Measurements from ENCODE around the gene MAPK12. TPM values are rescaled to one million over a fixed set of nuclear protein-coding genes. Genes with fewer than 3 reads are reported as not detected.

Gene MAPK12
- total and polyA plus RNA-seq, 2 of the 8 experiments (the other 6 are each of a cell fraction or from before 2014, with no cell fraction given) = 17.3 to 20.3 TPM

DNA sequence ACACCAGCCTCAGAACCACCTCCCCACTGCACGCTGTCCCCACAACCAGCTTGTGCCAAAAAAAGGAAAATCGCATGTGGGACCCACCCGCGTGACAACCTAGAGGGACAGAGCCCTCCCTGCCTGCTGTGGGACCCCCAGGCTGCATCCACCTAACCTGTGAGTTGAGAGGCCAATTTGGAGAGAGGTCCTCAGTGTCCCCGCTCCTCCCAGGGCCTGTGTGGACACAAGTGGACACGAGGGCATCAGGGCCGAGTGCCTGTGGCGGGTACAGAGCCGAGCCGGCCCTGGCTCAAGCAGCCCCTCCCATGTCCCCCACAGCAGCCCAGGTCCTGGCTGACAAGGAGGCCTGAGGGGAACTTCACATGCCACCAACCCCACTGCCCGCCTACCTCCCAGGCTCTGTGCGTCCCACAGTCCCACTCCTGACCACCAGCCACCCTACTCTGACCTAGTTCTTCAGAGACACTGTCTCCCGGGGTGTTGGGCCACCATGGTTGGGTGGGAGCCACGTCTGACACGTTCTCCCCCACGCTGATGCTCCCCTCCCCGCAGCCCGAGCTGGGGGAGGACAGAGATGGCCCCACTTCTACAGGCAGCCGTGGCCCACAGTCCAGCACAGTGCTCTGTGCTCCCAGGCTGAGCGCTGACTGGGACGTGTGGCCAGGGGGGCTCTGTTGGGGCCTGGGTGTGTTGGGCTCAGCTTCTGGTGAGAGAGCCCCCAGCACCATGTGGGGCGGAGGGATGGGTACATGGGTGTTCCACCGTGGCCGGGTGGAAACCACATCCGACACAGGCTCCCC is 41.5 kb downstream of the MAPK12 start:
- no peak overlapping the region for H4K5ac ChIP-seq (ENCODE audit: insufficient read length, low read depth, low read length)
- H3K9me3 ChIP-seq (ENCODE audit: insufficient read depth in 2 of 2, low read depth in 1 of 2, low read length in 1 of 2) = no peaks in the 10 kb centered on the region; a peak in 1 of 4 replicates
- no peak overlapping the region for H3K14ac ChIP-seq (ENCODE audit: insufficient read length)
- H2BK20ac ChIP-seq (ENCODE audit: low read length) = no peak overlapping the region
- no peak overlapping the region for H3K23ac ChIP-seq (ENCODE audit: insufficient read length)
- no peak overlapping the region for H3K9ac ChIP-seq (replicated peaks in 1 of 4; ENCODE audit: extremely low read depth in 1 of 4, low read depth in 3 of 4, low read length in 3 of 4)
- ChIA-PET POLR2A (ENCODE audit: partially characterized antibody) (interaction anchor here (0.6 to 2.9 kb wide), 4 partner anchors 12 to 166 kb away, joined by 3 to 9 read pairs (median 3); no protein-coding TSS in a partner anchor), CTCF (ENCODE audit: partially characterized antibody) (interaction anchor here (1.2 to 9.2 kb wide), 5 partner anchors 11 to 72 kb away, joined by 4 to 77 read pairs (median 6); no protein-coding TSS in a partner anchor)
- peaks cover 7 to 32% of the 10 kb centered on the region in 2 experiments for H4K20me1 ChIP-seq (replicated peaks in 1 of 2; ENCODE audit: control insufficient read depth in 1 of 2, insufficient read depth in 2 of 2, low read length in 2 of 2)
- no peak overlapping the region for H3K56ac ChIP-seq (replicated peaks; ENCODE audit: insufficient read length, low read depth, low read length)
- no peak overlapping the region for H2BK12ac ChIP-seq (ENCODE audit: low read depth, low read length)
- H3K27me3 ChIP-seq (replicated peaks in 1 of 4; ENCODE audit: control insufficient read depth in 3 of 4, extremely low read depth in 1 of 4, insufficient read depth in 3 of 4, low read length in 3 of 4) = no peaks in the 10 kb centered on the region
- FAIRE-seq (no peak), DNase-seq (ENCODE audit: low read depth in 1 of 2, low spot score in 2 of 2) (peak in 1 of 2 experiments; percentile 45)
- no peak overlapping the region for H2AFZ ChIP-seq (ENCODE audit: low read length)
- peaks cover 7 to 41% (median 29%) of the 10 kb centered on the region in 4 experiments for H3K36me3 ChIP-seq (ENCODE audit: control insufficient read depth in 2 of 4, insufficient read depth in 4 of 4, low read length in 3 of 4)
- H2BK5ac ChIP-seq (ENCODE audit: low read depth, low read length) = no peak overlapping the region
- H2BK120ac ChIP-seq (replicated peaks; ENCODE audit: low read depth, low read length) = no peak overlapping the region
- no peaks in the 10 kb centered on the region for H3K23me2 ChIP-seq (ENCODE audit: low read depth, low read length)
- no peaks in the 10 kb centered on the region; a peak in 1 of 4 replicates for H3K79me2 ChIP-seq (ENCODE audit: control insufficient read depth in 1 of 2, insufficient read depth in 2 of 2, low read length in 2 of 2)
- no peak overlapping the region; the same call in 1 of the 2 replicates for H3K18ac ChIP-seq (ENCODE audit: extremely low read depth, low read length)
- no peak overlapping the region for H3K4me3 ChIP-seq (ENCODE audit: extremely low read depth in 1 of 4, insufficient read depth in 2 of 4, low read depth in 3 of 4, low read length in 4 of 4)
- H3K79me1 ChIP-seq (ENCODE audit: low read depth, low read length) = peaks cover 2% of the 10 kb centered on the region; the same call in 1 of the 2 replicates
- peaks cover 0 to 11% (median 2%) of the 10 kb centered on the region in 4 experiments; a peak in 3 of 7 replicates for H3K4me1 ChIP-seq (replicated peaks in 1 of 4; ENCODE audit: control insufficient read depth in 3 of 4, insufficient read depth in 4 of 4, low read length in 3 of 4)
- no peak overlapping the region for H3K4ac ChIP-seq (replicated peaks; ENCODE audit: insufficient read length, low read depth, low read length)
- H3K27ac ChIP-seq (ENCODE audit: low read depth, low read length) = no peak overlapping the region
- no peak overlapping the region for H4K91ac ChIP-seq (replicated peaks; ENCODE audit: insufficient read length, low read length)
- H2AK5ac ChIP-seq (ENCODE audit: low read depth, low read length) = no peak overlapping the region
- WGBS, 2 experiments (ENCODE audit: extremely low coverage in 1 of 2, insufficient coverage in 1 of 2, insufficient read length in 1 of 2, insufficient replicate concordance in 2 of 2, low coverage in 1 of 2, low lambda C conversion rate in 2 of 2, missing lambda C conversion rate in 1 of 2) = 93% methylated on average over 23 of the region's 25 CpGs; no CpG with 5 or more reads in 1 of the 2 experiments
- no peak overlapping the region for H2BK15ac ChIP-seq (ENCODE audit: low read length)
- H3K4me2 ChIP-seq (ENCODE audit: insufficient read depth in 1 of 2, low read depth in 2 of 2, low read length in 2 of 2) = no peak overlapping the region
- peak overlapping the region; percentile 62 for H4K8ac ChIP-seq (ENCODE audit: extremely low read depth, insufficient read depth, low read length)
- TF ChIP-seq POU5F1 (IDR thresholded peaks at IDR 0.05; ENCODE audit: low read depth, low read length) = no peak
- no peak for TF ChIP-seq EP300 (IDR thresholded peaks at IDR 0.05; ENCODE audit: borderline replicate concordance in 1 of 2, low read depth in 2 of 2, low read length in 2 of 2)
- TF ChIP-seq, protein P1, sequence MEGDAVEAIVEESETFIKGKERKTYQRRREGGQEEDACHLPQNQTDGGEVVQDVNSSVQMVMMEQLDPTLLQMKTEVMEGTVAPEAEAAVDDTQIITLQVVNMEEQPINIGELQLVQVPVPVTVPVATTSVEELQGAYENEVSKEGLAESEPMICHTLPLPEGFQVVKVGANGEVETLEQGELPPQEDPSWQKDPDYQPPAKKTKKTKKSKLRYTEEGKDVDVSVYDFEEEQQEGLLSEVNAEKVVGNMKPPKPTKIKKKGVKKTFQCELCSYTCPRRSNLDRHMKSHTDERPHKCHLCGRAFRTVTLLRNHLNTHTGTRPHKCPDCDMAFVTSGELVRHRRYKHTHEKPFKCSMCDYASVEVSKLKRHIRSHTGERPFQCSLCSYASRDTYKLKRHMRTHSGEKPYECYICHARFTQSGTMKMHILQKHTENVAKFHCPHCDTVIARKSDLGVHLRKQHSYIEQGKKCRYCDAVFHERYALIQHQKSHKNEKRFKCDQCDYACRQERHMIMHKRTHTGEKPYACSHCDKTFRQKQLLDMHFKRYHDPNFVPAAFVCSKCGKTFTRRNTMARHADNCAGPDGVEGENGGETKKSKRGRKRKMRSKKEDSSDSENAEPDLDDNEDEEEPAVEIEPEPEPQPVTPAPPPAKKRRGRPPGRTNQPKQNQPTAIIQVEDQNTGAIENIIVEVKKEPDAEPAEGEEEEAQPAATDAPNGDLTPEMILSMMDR (IDR thresholded peaks at IDR 0.05; ENCODE audit: control extremely low read depth in 1 of 3, insufficient read depth in 1 of 3, low read depth in 1 of 3, low read length in 3 of 3) = no peak
- no peak for TF ChIP-seq SIX5 (IDR thresholded peaks at IDR 0.05; ENCODE audit: low read depth, low read length)
- TF ChIP-seq SRF (IDR thresholded peaks at IDR 0.05; ENCODE audit: low read depth, low read length) = no peak
- no peak for TF ChIP-seq CREB1 (IDR thresholded peaks at IDR 0.05)
- no peak for TF ChIP-seq TAF1 (IDR thresholded peaks at IDR 0.05; ENCODE audit: low read depth, low read length)
- TF ChIP-seq BCL11A (IDR thresholded peaks at IDR 0.05; ENCODE audit: low read depth in 2 of 2, low read length in 2 of 2) = no peak
- no peak for TF ChIP-seq SP1 (IDR thresholded peaks at IDR 0.05; ENCODE audit: low read depth, low read length)

All from H1 (cell line).